GM12874 (cell line): Measurements from ENCODE around the gene B4GALNT1.
A peak's percentile ranks its signal among the peaks of the same experiment; 100 is the strongest.

ENCODE experiments used
- CTCF ChIP-seq: IDR thresholded peaks from 2 replicates; pipeline ENCODE4 v1.5.1; 2011; ENCODE audit warnings: low read depth, mild to moderate bottlenecking, control low read depth, low read length, moderate library complexity; ENCODE audit not compliant: insufficient read depth

B4GALNT1 gene

GRCh38 chr12:57632073-57632957 lies 686 bp downstream of the B4GALNT1 start:
- peak; percentile 9; the same call in 1 of the 2 replicates for TF ChIP-seq CTCF

- TF ChIP-seq CTCF = no peak
Observed at GRCh38 chr12:57631566-57632072, 1.4 kb downstream of the B4GALNT1 start.

GRCh38 chr12:57630891-57631433 lies 2.0 kb downstream of the B4GALNT1 start:
- no peak for TF ChIP-seq CTCF

- TF ChIP-seq CTCF = no peak
Observed at GRCh38 chr12:57629897-57630471, 3.0 kb downstream of the B4GALNT1 start.

- no peak for TF ChIP-seq CTCF
Observed at GRCh38 chr12:57628280-57629191, 4.5 kb downstream of the B4GALNT1 start.

- TF ChIP-seq CTCF = peak; percentile 29; the same call in 1 of the 2 replicates
Observed at GRCh38 chr12:57627501-57628279, 5.3 kb downstream of the B4GALNT1 start.
